ENCODE measurements around the gene PALS1.

GRCh38 chr14:67239582-67239981, 1.7 kb upstream of the PALS1 start:
- TF ChIP-seq CTCF (conservative IDR thresholded peaks at IDR 0.05) = no peak
- no peak for TF ChIP-seq ZFX (IDR thresholded peaks at IDR 0.05)

All from C4-2B (cell line).